Left colon (tissue), 2 donors: ENCODE results near the gene C12orf42. TPM values are rescaled to one million over a fixed set of nuclear protein-coding genes. Genes with fewer than 3 reads are reported as not detected.

Experiments used
- ATAC-seq: fragments of 200-7000 bp; cut with Tn5 transposase; one replicate; pipeline ENCODE4 v1.9.1; 2020; ENCODE audit warnings: mild to moderate bottlenecking, moderate library complexity
- DNase-seq, 2 donors: peaks; one replicate each; pipeline ENCODE4 v3.0.0-alpha.2; 2020
- intact Hi-C, 2 donors: fragments of 100-400 bp; cut with DNase I in 1 of 2; cut with micrococcal nuclease in 1 of 2; formaldehyde crosslinking; loops; one replicate each; pipeline versions ENCODE4 v1.11.2 to v1.14.0; 2022; cut with DNase I, micrococcal nuclease
- total RNA-seq, 2 donors: library from RNA; stranded (reverse); fragmentation: NEBNext Ultra II Directional; extraction: Animal tissue kit (Norgen Biotek cat#: 25700); gene quantifications; one replicate each; pipeline ENCODE4 v1.2.1, GENCODE V29; 2021
- donor health status: DM: no; HTN: no; CAD: no.
- donor health status: DM: yes; HTN: yes; CAD: no.

C12orf42 gene
- total RNA-seq, 2 donors from 2014 or later, result not detected

GRCh38 chr12:103379670-103380069, 116.1 kb downstream of the C12orf42 start:
- no peak for DNase-seq
- intact Hi-C loops, result no loop called here
- no peak for ATAC-seq

- DNase-seq, result peak; percentile 6 to 34
- peak; percentile 85 for ATAC-seq
- intact Hi-C loops, result no loop called here
Measured at GRCh38 chr12:103373088-103373523, 122.7 kb downstream of the C12orf42 start.

- intact Hi-C loops, result no loop called here
- ATAC-seq (no peak), DNase-seq (no peak)
Measured at GRCh38 chr12:103369929-103370328, 125.8 kb downstream of the C12orf42 start.

GRCh38 chr12:103368167-103368566, 127.6 kb downstream of the C12orf42 start:
- intact Hi-C loops, result no loop called here
- no peak for ATAC-seq
- no peak for DNase-seq

GRCh38 chr12:103354403-103354802, 141.4 kb downstream of the C12orf42 start:
- ATAC-seq, result no peak
- no peak for DNase-seq
- intact Hi-C loops, result no loop called here

GRCh38 chr12:103353913-103354312, 141.9 kb downstream of the C12orf42 start:
- intact Hi-C loops, result no loop called here
- ATAC-seq (no peak), DNase-seq (no peak)

GRCh38 chr12:103350116-103350515, 145.7 kb downstream of the C12orf42 start:
- ATAC-seq, result no peak
- DNase-seq, result no peak
- intact Hi-C loops, result no loop called here

- no peak for ATAC-seq
- DNase-seq, result no peak
- intact Hi-C loops, result no loop called here
Measured at GRCh38 chr12:103348935-103349334, 146.8 kb downstream of the C12orf42 start.

- DNase-seq (no peak), ATAC-seq (no peak)
- intact Hi-C loops, result no loop called here
Measured at GRCh38 chr12:103336940-103337339, 158.8 kb downstream of the C12orf42 start.

GRCh38 chr12:103334466-103334865, 161.3 kb downstream of the C12orf42 start:
- intact Hi-C loops, result no loop called here
- no peak for ATAC-seq
- no peak for DNase-seq

- ATAC-seq (no peak), DNase-seq (no peak)
- intact Hi-C loops, result no loop called here
Measured at GRCh38 chr12:103333676-103334075, 162.1 kb downstream of the C12orf42 start.

- intact Hi-C loops, result no loop called here
- no peak for ATAC-seq
- DNase-seq, result no peak
Measured at GRCh38 chr12:103331643-103332042, 164.1 kb downstream of the C12orf42 start.

GRCh38 chr12:103330672-103331071, 165.1 kb downstream of the C12orf42 start:
- intact Hi-C loops, result no loop called here
- DNase-seq (no peak), ATAC-seq (no peak)

- DNase-seq (no peak), ATAC-seq (no peak)
- intact Hi-C loops, result no loop called here
Measured at GRCh38 chr12:103327676-103328075, 168.1 kb downstream of the C12orf42 start.

GRCh38 chr12:103326190-103326589, 169.6 kb downstream of the C12orf42 start:
- no peak for ATAC-seq
- intact Hi-C loops, result no loop called here
- no peak for DNase-seq

GRCh38 chr12:103318566-103318965, 177.2 kb downstream of the C12orf42 start:
- no peak for ATAC-seq
- intact Hi-C loops, result no loop called here
- no peak for DNase-seq

GRCh38 chr12:103317220-103317619, 178.5 kb downstream of the C12orf42 start:
- DNase-seq (no peak), ATAC-seq (no peak)
- intact Hi-C loops, result no loop called here

- ATAC-seq, result no peak
Measured at GRCh38 chr12:103314786-103315185, 181.0 kb downstream of the C12orf42 start.

GRCh38 chr12:103313894-103314293, 181.9 kb downstream of the C12orf42 start:
- intact Hi-C loops, result no loop called here
- DNase-seq (no peak), ATAC-seq (no peak)

More at GRCh38 chr12:103314786-103315185, 181.0 kb downstream of the C12orf42 start:
- intact Hi-C loops, result no loop called here
- DNase-seq, result no peak

GRCh38 chr12:103312742-103313354, 182.9 kb downstream of the C12orf42 start:
- ATAC-seq (no peak), DNase-seq (no peak)
- intact Hi-C loops, result no loop called here

- intact Hi-C loops, result no loop called here
- DNase-seq, result no peak
Measured at GRCh38 chr12:103310546-103311270, 185.1 kb downstream of the C12orf42 start.

More at GRCh38 chr12:103310546-103311270, 185.1 kb downstream of the C12orf42 start:
- no peak for ATAC-seq
